HG02943 (cell line): Measurements from ENCODE around the gene HFE.
A peak's percentile ranks its signal among the peaks of the same experiment; 100 is the strongest.
"Not testable (repeated sequence)": the region's sequence is repeated elsewhere in the genome, so short reads cannot be mapped to it uniquely, and the experiment has no call there.

Experiments used
- ATAC-seq: cut with Tn5 transposase; IDR thresholded peaks from one replicate; pipeline ENCODE4 v1.9.1; 2021; ENCODE audit warnings: mild to moderate bottlenecking, low read depth, moderate library complexity; ENCODE audit not compliant: unreplicated experiment

HFE gene

DNA sequence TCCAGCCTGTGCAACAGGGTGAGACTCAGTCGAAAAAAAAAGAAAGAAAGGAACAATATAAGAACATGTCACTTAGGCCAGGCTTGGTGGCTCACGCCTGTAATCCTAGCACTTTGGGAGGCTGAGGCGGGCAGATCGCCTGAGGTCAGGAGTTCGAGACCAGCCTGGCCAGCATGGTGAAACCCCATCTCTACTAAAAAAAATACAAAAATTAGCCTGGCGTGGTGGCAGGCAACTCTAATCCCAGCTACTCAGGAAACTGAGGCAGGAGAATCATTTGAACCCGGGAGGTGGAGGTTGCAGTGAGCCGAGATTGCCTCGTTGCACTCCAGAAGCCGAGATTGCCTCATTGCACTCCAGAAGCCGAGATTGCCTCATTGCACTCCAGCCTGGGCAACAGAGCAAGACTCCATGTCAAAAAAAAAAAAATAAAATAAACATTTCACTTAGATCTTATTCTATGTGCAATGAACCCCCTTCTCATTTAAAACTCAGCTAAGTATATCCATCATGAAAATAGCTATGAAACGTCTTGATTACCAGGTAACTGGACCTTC lies 28.7 kb upstream of the HFE start:
- ATAC-seq = not testable (repeated sequence)

DNA sequence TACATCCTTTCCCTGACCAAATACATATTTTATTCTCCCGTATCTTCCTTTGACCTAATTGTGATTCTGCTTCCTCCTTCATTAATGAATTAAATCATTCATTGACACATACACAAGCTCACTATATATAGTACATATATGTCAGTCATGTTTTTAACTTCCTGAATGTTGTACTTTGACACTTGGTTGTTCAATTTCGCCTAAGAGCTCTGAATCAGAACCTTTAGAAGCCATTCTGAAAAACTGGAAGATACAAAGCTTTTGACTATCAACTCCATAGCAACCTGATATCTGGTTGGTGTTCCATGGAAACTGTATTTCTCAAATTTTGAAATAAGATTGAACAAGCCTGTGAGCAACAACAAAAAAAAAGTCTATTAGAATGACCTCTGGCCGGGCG lies 27.3 kb upstream of the HFE start:
- no peak for ATAC-seq

DNA sequence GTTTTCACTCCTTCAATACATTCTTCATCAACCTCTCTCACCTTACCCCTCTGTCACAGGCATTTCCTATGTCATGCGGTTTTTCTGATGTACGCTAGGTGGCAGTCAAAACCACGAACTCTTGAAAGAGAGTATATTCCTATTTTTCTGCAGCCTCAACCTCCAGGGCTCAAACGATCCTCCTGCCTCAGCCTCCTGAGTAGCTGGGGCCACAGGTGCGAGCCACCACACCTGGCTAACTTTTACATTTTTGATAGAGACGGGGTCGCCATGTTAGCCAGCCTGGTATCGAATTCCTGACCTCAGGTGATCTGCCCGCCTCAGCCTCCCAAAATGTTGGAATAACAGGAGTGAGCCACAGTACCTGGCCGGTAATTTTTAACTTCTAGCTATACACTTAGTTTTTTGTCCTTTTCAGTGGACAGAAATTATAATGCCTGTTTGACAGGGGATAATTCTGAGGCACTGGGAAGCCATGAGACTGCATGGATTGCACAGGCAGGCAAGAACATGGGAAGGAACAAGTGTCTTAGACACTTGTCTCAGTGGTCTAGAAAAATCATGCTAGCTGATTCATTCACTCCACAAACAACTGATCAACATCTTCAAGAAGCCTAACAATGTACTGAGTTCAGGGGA lies 22.5 kb upstream of the HFE start:
- ATAC-seq = no peak

DNA sequence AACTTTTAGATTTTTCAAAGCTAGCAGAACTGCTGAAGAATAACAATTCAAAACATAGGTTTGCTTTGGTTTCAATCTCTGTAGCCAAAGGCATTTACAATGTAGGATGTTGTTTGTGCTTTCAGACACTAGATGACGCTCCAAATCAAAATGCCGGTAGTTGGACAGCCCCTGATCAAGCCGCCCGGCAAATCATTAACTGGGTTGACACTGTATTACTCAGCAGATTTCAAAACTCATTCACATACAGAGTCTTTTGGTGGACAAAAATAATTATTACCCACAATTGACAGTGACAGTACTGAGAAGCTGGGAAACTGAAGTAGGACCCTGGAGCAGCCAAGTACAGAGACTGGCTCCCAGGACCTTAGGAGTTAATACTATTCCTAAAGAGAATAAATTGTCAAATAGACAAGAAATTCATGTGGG lies 21.3 kb upstream of the HFE start:
- peak; percentile 76 for ATAC-seq

DNA sequence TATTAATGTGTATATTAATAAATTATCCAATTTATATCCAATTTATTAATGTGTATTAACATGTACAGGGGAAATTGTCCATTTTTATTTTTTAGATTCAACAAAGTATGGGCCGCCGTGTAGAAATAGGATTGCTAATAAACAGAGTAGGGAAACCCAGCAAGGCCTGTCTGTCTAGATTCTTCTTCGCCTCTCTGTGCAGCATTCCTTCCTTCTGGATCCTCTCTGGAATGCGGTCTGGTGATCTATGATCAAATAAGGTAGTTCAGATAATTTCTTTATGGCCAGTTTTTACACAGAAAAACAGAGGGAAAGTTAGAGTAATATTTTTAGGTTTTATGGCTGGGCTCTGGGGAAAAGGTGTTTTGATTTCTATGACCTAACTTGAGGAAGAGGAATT lies 19.9 kb upstream of the HFE start:
- no peak for ATAC-seq

DNA sequence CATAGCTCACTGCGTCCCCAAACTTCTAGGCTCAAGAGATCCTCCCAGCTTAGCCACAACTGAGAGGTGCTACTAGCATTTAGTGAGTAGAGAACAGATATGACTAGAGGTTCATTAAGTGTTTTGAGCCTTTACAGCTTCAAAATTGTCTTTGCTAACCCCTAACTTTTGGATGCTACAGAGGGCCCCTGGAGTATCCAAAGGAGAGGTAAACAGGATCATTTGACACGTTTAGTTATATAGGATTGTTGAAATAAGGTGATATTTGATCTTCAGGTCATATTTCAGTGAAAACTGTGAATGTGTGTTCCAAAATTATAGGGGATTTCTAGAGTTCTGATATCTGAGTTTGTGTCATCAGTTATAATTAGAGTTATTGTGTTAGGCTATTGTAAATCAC lies 19.2 kb upstream of the HFE start:
- ATAC-seq = no peak

DNA sequence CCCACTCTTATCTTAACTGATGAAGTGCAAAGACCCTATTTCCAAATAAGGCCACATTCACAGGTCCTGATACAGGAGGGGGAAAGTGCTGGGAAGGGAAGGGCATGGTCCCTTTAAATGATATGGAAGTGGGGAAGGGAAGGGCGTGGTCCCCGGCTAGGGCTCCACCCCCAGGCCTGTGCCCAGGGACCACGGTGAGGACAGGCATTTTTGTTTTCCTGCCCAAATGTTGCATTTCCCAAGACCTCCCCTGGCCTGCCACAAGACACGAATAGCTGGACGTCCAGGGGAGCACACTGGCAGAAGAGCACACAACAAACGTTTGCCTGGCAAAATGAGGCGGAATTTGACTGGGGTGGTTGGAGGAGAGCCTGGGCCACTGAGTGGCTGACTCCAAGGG lies 16.1 kb upstream of the HFE start:
- no peak for ATAC-seq

DNA sequence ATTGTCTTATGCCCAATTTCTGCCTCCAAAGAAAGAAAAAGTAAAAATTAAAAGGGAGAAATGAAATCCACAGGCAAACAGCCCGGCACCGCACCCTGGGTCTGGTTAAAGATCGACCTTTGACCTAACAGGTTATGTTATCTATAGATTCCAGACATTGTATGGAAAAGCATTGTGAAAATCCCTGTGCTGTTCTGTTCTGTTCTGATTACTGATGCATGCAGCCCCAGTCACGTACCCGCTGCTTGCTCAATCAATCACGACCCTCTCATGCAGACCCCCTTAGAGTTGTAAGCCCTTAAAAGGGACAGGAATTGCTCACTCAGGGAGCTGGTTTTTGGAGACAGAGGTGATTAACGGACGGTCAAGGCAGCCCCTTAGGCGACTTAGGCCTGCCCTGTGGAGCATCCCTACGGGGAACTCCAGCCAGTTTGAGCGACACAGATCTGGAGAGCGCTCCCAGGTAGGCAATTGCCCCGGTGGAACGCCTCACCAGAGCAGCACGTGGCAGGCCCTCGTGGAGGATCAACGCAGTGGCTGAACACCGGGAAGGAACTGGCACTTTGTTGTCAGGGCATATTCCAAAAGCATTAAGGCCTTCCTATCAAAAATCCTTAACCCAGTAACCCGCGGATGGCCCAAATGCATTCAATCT lies 12.0 kb upstream of the HFE start:
- no peak for ATAC-seq

DNA sequence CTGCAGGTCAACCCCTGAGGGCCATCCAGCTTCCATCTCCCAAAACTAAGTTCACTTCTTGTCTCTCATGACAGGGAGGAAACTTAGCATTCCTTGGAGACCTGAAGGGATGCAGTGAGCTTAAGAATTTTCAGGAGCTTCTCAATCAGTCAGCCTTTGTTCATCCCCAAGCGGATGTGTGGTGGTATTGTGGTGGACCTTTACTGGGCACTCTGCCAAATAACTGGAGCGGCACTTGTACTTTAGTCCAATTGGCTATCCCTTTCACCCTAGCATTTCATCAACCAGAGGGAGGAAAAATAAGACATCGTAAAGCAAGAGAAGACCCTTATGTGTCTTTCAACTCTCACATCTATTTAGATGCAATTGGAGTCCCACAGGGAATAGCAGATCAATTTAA lies 9.2 kb upstream of the HFE start:
- ATAC-seq = not testable (repeated sequence)

DNA sequence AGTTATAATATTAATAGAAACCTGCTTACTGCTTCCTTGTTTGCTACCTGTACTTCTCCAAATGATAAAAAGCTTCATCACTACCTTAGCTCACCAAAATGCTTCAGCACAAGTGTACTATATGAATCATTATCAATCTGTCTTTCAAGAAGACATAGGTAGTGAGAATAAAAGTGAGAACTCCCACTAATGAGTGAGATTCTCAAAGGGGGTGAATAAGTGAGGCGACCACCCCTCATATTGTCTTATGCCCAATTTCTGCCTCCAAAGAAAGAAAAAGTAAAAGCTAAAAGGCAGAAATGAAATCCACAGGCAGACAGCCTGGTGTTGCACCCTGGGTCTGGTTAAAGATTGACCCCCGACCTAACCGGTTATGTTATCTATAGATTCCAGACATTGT lies 6.1 kb upstream of the HFE start:
- not testable (repeated sequence) for ATAC-seq

DNA sequence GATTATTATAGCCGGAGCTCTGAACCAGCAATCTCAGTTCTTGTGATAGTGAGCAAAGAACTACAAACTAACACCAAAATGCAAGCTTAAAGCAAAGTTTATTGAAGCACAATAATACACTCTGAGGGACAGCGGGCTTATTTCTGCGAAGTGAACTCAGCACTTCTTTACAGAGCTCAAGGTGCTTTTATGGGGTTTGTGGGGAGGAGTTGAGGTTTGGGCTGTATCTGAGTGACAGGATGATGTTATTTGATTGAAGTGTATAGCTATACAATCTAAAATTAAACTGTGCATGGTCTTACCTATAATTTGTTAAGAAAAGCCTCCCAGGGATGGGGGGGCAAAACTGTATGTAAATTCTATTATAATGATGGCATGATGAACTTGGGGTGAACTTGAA lies 1.0 kb upstream of the HFE start:
- ATAC-seq = no peak

DNA sequence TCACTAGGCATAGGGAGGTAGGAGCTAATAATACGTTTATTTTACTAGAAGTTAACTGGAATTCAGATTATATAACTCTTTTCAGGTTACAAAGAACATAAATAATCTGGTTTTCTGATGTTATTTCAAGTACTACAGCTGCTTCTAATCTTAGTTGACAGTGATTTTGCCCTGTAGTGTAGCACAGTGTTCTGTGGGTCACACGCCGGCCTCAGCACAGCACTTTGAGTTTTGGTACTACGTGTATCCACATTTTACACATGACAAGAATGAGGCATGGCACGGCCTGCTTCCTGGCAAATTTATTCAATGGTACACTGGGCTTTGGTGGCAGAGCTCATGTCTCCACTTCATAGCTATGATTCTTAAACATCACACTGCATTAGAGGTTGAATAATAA lies 1.1 kb downstream of the HFE start:
- no peak for ATAC-seq

DNA sequence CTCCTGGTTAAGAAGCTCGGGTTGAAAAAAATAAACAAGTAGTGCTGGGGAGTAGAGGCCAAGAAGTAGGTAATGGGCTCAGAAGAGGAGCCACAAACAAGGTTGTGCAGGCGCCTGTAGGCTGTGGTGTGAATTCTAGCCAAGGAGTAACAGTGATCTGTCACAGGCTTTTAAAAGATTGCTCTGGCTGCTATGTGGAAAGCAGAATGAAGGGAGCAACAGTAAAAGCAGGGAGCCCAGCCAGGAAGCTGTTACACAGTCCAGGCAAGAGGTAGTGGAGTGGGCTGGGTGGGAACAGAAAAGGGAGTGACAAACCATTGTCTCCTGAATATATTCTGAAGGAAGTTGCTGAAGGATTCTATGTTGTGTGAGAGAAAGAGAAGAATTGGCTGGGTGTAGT lies 2.0 kb downstream of the HFE start:
- ATAC-seq = no peak

DNA sequence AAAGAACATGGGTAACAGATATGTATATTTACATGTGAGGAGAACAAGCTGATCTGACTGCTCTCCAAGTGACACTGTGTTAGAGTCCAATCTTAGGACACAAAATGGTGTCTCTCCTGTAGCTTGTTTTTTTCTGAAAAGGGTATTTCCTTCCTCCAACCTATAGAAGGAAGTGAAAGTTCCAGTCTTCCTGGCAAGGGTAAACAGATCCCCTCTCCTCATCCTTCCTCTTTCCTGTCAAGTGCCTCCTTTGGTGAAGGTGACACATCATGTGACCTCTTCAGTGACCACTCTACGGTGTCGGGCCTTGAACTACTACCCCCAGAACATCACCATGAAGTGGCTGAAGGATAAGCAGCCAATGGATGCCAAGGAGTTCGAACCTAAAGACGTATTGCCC lies 5.2 kb downstream of the HFE start:
- no peak for ATAC-seq

DNA sequence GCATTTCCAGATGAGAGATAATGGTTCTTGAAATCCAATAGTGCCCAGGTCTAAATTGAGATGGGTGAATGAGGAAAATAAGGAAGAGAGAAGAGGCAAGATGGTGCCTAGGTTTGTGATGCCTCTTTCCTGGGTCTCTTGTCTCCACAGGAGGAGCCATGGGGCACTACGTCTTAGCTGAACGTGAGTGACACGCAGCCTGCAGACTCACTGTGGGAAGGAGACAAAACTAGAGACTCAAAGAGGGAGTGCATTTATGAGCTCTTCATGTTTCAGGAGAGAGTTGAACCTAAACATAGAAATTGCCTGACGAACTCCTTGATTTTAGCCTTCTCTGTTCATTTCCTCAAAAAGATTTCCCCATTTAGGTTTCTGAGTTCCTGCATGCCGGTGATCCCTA lies 6.8 kb downstream of the HFE start:
- ATAC-seq = no peak

DNA sequence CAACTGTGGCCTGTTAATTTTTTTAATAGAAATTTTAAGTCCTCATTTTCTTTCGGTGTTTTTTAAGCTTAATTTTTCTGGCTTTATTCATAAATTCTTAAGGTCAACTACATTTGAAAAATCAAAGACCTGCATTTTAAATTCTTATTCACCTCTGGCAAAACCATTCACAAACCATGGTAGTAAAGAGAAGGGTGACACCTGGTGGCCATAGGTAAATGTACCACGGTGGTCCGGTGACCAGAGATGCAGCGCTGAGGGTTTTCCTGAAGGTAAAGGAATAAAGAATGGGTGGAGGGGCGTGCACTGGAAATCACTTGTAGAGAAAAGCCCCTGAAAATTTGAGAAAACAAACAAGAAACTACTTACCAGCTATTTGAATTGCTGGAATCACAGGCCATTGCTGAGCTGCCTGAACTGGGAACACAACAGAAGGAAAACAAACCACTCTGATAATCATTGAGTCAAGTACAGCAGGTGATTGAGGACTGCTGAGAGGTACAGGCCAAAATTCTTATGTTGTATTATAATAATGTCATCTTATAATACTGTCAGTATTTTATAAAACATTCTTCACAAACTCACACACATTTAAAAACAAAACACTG lies 10.1 kb downstream of the HFE start:
- ATAC-seq = no peak

DNA sequence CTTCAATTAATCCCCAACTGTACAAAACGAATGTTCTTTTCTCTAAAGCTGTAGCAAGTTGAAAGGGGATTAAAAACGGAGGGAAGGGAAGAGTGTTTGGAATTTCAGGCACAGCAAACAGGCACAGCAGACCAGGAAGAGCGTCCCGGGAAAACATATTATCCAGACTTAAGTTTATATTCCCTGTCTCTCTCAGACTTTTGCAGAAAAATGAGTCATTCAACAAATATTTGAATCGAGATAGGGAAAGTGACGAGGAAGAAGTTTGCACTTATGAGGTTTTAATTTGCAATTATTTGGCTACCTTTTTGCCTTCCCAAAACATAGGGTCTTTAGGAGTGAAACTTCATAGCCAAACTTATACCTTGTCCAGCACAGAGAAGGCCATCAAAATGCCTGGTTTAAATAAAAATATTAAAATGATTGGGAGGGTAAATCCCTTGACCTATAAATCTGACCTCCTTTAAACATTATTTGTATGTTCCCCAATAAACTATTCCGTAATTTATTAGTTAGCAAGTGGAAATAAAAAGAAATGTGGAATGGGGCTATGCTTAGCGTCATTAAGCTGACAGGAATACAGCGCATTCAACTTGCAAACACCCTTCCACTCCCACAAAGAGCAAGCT lies 16.0 kb downstream of the HFE start:
- peak; percentile 76 for ATAC-seq

DNA sequence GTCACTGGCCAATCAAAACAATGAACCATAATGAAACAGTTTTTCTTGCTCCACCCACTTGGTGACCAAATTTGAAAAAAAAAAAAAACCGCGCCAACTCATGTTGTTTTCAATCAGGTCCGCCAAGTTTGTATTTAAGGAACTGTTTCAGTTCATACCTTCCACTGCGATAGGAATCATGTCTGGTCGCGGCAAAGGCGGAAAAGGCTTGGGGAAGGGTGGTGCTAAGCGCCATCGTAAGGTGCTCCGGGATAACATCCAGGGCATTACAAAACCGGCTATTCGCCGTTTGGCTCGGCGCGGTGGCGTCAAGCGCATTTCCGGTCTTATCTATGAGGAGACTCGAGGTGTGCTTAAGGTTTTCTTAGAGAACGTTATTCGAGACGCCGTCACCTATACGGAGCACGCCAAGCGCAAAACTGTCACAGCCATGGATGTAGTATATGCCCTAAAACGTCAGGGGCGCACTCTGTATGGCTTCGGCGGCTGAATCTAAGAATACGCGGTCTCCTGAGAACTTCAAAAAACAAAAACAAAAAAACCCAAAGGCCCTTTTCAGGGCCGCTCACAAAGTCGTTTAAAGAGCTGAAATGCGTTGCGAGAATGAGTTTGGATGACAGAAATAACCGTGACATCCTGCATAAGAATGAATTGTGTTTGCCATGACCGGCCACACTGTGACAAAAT lies 16.7 kb downstream of the HFE start:
- peak; percentile 75 for ATAC-seq

DNA sequence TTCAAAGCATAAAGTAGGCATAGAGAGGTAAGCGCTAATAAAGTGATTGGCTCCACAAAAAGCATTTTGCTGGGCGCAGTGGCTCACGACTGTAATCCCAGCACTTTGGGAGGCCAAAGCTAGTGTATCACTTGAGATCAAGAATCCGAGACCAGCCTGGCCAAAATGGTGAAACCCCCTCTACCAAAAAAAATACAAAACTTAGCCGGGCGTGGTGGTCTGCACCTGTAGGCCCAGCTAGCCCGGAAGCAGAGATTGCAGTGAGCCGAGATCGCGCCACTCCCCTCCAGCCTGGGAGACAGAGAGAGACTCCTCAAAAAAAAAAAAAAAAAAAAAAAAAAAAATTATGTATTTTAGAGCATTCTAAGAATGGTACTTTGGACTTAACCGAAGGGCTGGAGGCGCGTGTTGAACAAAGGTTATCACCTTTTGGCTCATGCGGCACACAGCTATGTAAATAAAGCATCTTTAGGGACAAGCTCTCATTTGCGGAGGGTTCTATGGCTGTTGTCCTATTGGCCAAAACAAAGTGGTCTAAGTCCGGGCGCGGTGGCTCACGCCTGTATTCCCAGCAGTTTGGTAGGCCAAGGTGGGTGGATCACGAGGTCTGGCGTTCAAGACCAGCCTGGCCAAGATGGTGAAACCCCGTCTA lies 17.4 kb downstream of the HFE start:
- peak; percentile 13 for ATAC-seq

DNA sequence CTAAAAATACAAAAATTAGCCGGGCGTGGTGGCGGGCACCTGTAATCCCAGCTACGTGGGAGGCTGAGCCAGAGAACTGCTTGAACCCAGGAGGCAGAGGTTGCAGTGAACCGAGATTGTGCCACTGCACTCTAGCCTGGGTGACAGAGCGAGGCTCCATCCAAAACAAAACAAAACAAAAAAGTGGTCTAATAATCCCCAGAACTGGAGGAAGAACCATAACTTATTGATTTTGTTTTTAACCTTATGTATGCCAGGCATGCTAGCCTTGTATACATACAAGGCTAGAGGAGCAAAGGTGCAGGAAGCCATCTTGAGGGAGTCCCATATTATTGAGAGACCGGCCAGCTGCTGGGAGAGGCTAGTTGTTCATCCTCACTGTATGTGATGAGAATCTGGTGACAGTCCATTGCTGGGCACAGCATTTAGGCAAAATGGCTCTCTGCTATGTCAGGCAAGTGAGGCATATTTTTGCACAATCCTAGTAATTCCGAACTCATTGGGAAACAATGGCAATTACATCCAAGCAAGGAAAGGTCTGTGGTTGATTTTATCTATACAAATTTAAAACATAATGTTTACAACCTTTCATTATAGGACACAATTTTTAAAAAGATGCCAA lies 18.0 kb downstream of the HFE start:
- ATAC-seq = no peak
